HG03280 (cell line): Measurements from ENCODE around the gene CLMN.
A peak's percentile ranks its signal among the peaks of the same experiment; 100 is the strongest.

Experiments used
- ATAC-seq: cut with Tn5 transposase; IDR thresholded peaks from one replicate; pipeline ENCODE4 v1.9.1; 2021; ENCODE audit warnings: mild to moderate bottlenecking, moderate library complexity; ENCODE audit not compliant: unreplicated experiment

The CLMN gene

GRCh38 chr14:95319312-95320077 is at the start of gene CLMN:
Gene CLMN, minus strand, starts transcription at chr14:95319908. Its CDS starts 116 bp downstream, at chr14:95319792.
- ATAC-seq = peak; percentile 48

GRCh38 chr14:95365401-95365800 is 45.7 kb upstream of the CLMN start:
- no peak for ATAC-seq

GRCh38 chr14:95364481-95365209 is 44.9 kb upstream of the CLMN start:
- ATAC-seq = no peak

- ATAC-seq = no peak
These were observed 43.8 kb upstream of the CLMN start for GRCh38 chr14:95363468-95363954.

GRCh38 chr14:95362138-95362494 is 42.4 kb upstream of the CLMN start:
- no peak for ATAC-seq

- no peak for ATAC-seq
These were observed 41.8 kb upstream of the CLMN start for GRCh38 chr14:95361373-95362137.

- ATAC-seq = no peak
These were observed 41.1 kb upstream of the CLMN start for GRCh38 chr14:95360828-95361227.

- ATAC-seq = no peak
These were observed 40.5 kb upstream of the CLMN start for GRCh38 chr14:95359994-95360826.

- no peak for ATAC-seq
These were observed 36.6 kb upstream of the CLMN start for GRCh38 chr14:95356245-95356869.

- ATAC-seq = no peak
These were observed 35.7 kb upstream of the CLMN start for GRCh38 chr14:95355422-95355821.

GRCh38 chr14:95354834-95355233 is 35.1 kb upstream of the CLMN start:
- ATAC-seq = no peak

- ATAC-seq = no peak
These were observed 34.0 kb upstream of the CLMN start for GRCh38 chr14:95353664-95354063.

GRCh38 chr14:95353007-95353406 is 33.3 kb upstream of the CLMN start:
- ATAC-seq = no peak

GRCh38 chr14:95352481-95352880 is 32.8 kb upstream of the CLMN start:
- ATAC-seq = no peak

GRCh38 chr14:95349241-95349640 is 29.5 kb upstream of the CLMN start:
- no peak for ATAC-seq

- ATAC-seq = no peak
These were observed 28.8 kb upstream of the CLMN start for GRCh38 chr14:95348395-95349080.

- ATAC-seq = no peak
These were observed 27.1 kb upstream of the CLMN start for GRCh38 chr14:95346820-95347219.

GRCh38 chr14:95346266-95346665 is 26.6 kb upstream of the CLMN start:
- no peak for ATAC-seq

GRCh38 chr14:95345032-95345431 is 25.3 kb upstream of the CLMN start:
- ATAC-seq = no peak

- ATAC-seq = no peak
These were observed 24.8 kb upstream of the CLMN start for GRCh38 chr14:95344536-95344935.
